ENCODE results near the gene EYA2. TPM values are rescaled to one million over a fixed set of nuclear protein-coding genes. Genes with fewer than 3 reads are reported as not detected.

The EYA2 gene
- total RNA-seq, 3 donors from 2014 or later = 5.4 to 19.2 (median 12.5) TPM

DNA sequence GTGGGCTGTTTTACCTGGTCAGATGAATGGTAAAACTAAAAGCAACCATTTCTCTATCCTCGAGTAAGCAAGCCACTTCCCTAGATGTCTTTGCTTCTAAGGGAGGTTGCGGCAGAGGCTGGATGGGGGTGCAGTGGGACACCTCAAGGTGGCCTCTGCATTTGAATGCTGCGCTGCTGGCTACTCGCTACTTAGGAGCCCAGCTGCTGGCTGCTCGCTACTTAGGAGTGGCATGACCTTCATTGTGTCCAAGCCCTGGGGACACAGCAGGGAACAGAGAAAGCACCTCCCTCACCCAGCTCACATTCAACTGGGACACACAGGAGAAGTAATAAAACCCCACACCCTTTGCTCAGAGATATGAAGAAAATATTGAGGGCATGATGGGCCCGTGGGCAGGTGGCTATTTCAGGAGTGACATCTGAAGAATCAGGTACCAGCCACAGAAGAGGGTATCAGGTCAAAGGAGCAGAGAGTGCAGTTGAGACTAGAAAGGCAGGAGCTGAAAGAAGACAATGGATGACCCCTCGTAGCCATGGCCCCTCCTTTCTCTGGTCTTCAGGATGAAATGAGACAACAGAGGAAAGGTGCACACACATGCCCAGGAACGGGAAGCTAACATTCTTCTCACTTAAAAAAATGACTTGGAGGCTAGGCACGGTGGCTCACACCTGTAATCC is 312.5 kb downstream of the EYA2 start:
- Histone ChIP-seq H3K36me3 (no peaks in the 10 kb centered on the region), H3K27me3 (no peaks in the 10 kb centered on the region), H3K9me3 (no peaks in the 10 kb centered on the region), H3K27ac (no peak overlapping the region), H3K4me1 (no peaks in the 10 kb centered on the region), H3K4me3 (no peak overlapping the region)
- no peak for TF ChIP-seq POLR2A (IDR thresholded peaks at IDR 0.05)
- TF ChIP-seq, protein P1, sequence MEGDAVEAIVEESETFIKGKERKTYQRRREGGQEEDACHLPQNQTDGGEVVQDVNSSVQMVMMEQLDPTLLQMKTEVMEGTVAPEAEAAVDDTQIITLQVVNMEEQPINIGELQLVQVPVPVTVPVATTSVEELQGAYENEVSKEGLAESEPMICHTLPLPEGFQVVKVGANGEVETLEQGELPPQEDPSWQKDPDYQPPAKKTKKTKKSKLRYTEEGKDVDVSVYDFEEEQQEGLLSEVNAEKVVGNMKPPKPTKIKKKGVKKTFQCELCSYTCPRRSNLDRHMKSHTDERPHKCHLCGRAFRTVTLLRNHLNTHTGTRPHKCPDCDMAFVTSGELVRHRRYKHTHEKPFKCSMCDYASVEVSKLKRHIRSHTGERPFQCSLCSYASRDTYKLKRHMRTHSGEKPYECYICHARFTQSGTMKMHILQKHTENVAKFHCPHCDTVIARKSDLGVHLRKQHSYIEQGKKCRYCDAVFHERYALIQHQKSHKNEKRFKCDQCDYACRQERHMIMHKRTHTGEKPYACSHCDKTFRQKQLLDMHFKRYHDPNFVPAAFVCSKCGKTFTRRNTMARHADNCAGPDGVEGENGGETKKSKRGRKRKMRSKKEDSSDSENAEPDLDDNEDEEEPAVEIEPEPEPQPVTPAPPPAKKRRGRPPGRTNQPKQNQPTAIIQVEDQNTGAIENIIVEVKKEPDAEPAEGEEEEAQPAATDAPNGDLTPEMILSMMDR (IDR thresholded peaks at IDR 0.05) = no peak
- DNase-seq (ENCODE audit: low spot score in 2 of 2) = no peak
- intact Hi-C loops (cut with DNase I; ENCODE audit: low total_unique reads) = loop anchor here (10.0 kb wide), 1 partner anchor 178 kb away; no protein-coding TSS in a partner anchor

DNA sequence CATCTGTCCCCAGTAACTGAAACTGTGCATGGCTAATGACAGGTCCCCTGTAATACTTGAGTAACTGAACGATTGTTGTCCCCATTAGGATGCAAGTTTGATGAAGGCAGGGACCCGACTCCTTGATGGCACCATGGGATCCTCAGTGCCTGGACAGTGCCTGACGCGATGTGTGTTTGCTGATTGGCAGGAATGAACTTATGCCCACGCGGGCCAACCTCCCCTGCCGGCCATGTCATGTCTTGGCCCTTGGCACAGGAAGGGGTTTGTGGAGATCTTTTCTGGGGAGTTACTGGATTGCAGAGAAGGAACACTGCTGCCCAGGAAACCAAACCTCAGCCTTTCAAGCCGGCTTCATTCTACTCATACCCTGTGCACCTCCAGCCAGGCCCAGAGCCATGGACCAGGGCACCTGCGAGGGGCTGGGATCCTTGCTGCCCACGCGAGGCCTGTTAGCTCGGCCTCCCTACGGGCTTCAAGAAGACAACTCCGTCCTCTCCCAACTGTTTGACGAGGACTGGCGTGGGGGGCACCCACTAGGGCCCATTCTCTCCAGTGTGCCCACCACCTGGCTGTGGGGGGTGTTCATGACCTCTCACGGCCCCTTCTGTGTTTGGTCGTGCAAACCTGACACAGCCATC is 314.0 kb downstream of the EYA2 start:
- H3K27me3 ChIP-seq = no peaks in the 10 kb centered on the region
- no peaks in the 10 kb centered on the region for H3K4me1 ChIP-seq
- TF ChIP-seq POLR2A (IDR thresholded peaks at IDR 0.05) (no peak), POLR2AphosphoS5 (IDR thresholded peaks at IDR 0.05) (no peak)
- TF ChIP-seq, protein P1 (IDR thresholded peaks at IDR 0.05) = no peak
- H3K9me3 ChIP-seq = no peaks in the 10 kb centered on the region
- no peak overlapping the region for H3K27ac ChIP-seq
- intact Hi-C loops (cut with DNase I; ENCODE audit: low total_unique reads) = loop anchor here (10.0 kb wide), 1 partner anchor 176 kb away; no protein-coding TSS in a partner anchor
- no peaks in the 10 kb centered on the region for H3K36me3 ChIP-seq
- no peak overlapping the region for H3K4me3 ChIP-seq
- DNase-seq (ENCODE audit: low spot score in 2 of 2) = no peak

DNA sequence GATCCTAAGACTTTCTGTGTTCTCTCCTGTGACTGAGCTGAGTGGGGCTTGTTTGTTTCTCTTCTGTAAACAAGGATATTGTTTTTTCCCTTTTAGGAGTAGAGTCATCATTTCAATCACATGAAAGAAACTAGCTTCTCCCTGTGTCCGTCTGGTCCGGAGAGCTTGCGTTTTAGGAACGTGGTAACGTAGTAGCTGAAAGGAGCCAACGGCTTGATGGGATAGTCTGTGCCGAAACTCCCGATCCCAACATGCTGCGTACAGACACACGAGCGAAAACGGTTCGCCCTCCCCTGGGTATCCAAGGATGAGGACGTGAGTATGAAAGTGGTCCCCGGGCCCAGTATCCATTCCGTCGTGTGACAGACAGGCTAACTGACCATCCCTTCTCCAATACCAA is 315.3 kb downstream of the EYA2 start:
- H3K36me3 ChIP-seq = no peaks in the 10 kb centered on the region

DNA sequence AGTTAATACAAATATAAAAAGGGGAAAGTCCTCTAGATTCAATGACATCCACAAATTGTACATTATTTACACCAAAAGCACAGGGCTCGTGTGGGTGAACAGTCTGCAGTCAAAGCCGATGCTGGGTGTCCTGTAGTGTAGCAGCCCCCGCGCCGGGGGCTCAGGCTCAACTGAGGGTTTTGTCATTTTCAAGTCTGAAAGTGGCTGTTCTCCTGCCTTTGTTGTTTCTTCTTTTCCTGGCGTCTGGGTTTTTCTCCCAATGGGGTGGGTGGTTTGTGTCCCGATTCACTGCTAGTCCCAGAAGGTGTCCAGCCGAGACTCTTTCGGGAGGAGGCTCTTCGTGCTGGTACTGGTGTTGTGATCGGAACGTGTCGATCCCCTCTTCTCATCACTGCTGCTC is 315.8 kb downstream of the EYA2 start:
- Histone ChIP-seq H3K4me3 (no peak overlapping the region), H3K9me3 (no peaks in the 10 kb centered on the region), H3K36me3 (no peaks in the 10 kb centered on the region), H3K27ac (no peak overlapping the region), H3K4me1 (no peaks in the 10 kb centered on the region), H3K27me3 (no peaks in the 10 kb centered on the region)
- no peak for DNase-seq (ENCODE audit: low spot score in 2 of 2)
- intact Hi-C loops (cut with DNase I; ENCODE audit: low total_unique reads) = no loop called here
- no peak for TF ChIP-seq POLR2AphosphoS5 (IDR thresholded peaks at IDR 0.05)
- TF ChIP-seq, protein P1 (IDR thresholded peaks at IDR 0.05) = no peak
- no peak for TF ChIP-seq POLR2A (IDR thresholded peaks at IDR 0.05)

More for the DNA sequence above, 315.3 kb downstream of the EYA2 start:
- no peak for DNase-seq (ENCODE audit: low spot score in 2 of 2)
- Histone ChIP-seq H3K27ac (no peak overlapping the region), H3K27me3 (no peaks in the 10 kb centered on the region), H3K9me3 (no peaks in the 10 kb centered on the region), H3K4me1 (no peaks in the 10 kb centered on the region), H3K4me3 (no peak overlapping the region)
- intact Hi-C loops (cut with DNase I; ENCODE audit: low total_unique reads) = loop anchor here (10.0 kb wide), 1 partner anchor 175 kb away; no protein-coding TSS in a partner anchor
- TF ChIP-seq POLR2A (IDR thresholded peaks at IDR 0.05) (no peak), POLR2AphosphoS5 (IDR thresholded peaks at IDR 0.05) (no peak)
- TF ChIP-seq, protein P1 (IDR thresholded peaks at IDR 0.05) = no peak

DNA sequence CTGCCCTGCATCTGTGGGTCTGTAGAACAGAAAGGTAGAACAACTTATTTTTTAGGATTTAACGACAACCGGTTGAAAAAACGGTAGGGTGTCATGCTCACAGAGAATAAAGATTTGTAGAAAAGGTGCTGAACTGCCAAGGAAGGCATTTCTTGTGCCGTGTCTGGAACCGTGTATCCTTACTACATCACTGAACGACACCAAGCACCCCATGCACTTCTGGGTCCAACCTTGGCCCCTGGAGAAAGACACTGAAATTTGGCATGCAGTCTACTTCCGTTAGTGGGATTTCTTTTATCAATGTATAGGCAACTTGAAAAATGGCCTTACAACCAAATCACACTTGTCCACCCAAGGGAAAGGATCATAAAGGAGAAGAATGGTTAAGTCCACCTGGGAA is 316.4 kb downstream of the EYA2 start:
- Histone ChIP-seq H3K27ac (no peak overlapping the region), H3K4me1 (no peaks in the 10 kb centered on the region), H3K4me3 (no peak overlapping the region), H3K36me3 (no peaks in the 10 kb centered on the region), H3K9me3 (no peaks in the 10 kb centered on the region), H3K27me3 (no peaks in the 10 kb centered on the region)
- intact Hi-C loops (cut with DNase I; ENCODE audit: low total_unique reads) = no loop called here
- TF ChIP-seq, protein P1 (IDR thresholded peaks at IDR 0.05) = no peak
- TF ChIP-seq POLR2AphosphoS5 (IDR thresholded peaks at IDR 0.05) = no peak
- no peak for TF ChIP-seq POLR2A (IDR thresholded peaks at IDR 0.05)
- DNase-seq (ENCODE audit: low spot score in 2 of 2) = no peak

All from breast epithelium (tissue), 4 donors.